Placental epithelial cell (primary cell): ENCODE measurements around the gene PLAC8. TPM values are rescaled to one million over a fixed set of nuclear protein-coding genes. Genes with fewer than 3 reads are reported as not detected.

ENCODE experiments used
- total RNA-seq: library from RNA; depleted of rRNA; stranded (reverse); fragments of >200 nt; gene quantifications from 2 replicates; pipeline ENCODE4 v1.2.3, GENCODE V29; 2012

The PLAC8 gene
- total RNA-seq: 80.9 and 258 TPM in 2 replicates

GRCh38 chr4:83114576-83114975 is at the start of gene PLAC8:
Gene PLAC8 (minus strand): TSS chr4:83114729. CDS start chr4:83107921, 6,808 bp downstream.

Other genes starting within 250 kb of the PLAC8 start
- gene SEC31A, start 223.6 kb downstream of the PLAC8 start, total RNA-seq: 386 and 472 TPM in 2 replicates
- 5.9 and 6.1 TPM in 2 replicates for gene THAP9, start 214.0 kb downstream of the PLAC8 start, total RNA-seq
- gene LIN54, start 103.9 kb downstream of the PLAC8 start, total RNA-seq: 11.0 and 13.0 TPM in 2 replicates
- 67.6 and 71.5 TPM in 2 replicates for gene COPS4, start 79.5 kb downstream of the PLAC8 start, total RNA-seq
- gene COQ2, start 170.1 kb upstream of the PLAC8 start, total RNA-seq: 13.0 and 17.1 TPM in 2 replicates
- gene HPSE, start 220.1 kb upstream of the PLAC8 start, total RNA-seq: 4.2 and 11.0 TPM in 2 replicates